Measurements from ENCODE around the gene DAB2IP. TPM values are rescaled to one million over a fixed set of nuclear protein-coding genes. Genes with fewer than 3 reads are reported as not detected.

The DAB2IP gene
- polyA plus RNA-seq, 4 donors, result 37.4 to 50.8 (median 44.4) TPM

DNA sequence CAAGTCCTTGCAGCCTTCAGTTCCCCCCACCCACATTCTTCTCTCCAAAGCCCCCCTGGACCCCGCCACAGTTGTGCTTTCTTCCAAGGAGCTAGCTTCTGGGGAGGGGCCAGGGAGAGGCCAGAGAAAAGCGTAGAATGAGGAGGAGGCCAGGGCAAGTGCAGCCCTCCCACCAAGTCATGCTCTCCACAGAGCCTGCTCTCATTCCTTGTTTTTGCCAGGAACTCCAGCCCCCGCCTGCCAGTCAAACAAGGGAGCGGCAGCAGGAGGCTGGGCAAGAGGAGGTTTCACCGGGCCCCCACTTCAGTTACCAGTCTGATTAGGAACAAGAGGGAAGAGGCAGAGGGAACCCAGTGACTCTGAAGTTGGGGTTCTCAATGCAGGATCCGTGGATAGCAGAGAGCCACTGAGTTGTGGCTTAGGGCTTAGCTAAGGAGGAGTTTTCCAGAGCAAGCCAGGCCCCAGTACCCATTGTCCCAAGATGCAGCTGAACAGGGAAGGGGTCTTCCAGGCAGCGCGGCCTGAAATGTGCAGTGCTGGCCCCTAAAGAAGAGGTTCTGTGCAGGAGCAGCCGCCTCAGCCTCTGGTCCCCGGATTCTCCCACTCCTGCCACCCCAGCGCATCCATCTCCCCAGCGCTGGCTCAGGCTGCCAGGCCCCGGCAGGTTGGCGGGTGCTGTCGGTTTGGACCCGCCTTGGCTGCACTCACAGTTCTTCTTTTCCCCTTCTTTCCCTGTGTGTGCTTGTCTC lies 120.6 kb downstream of the DAB2IP start:
- no peak for DNase-seq (ENCODE audit: low read depth in 4 of 4, low spot score in 3 of 4)

DNA sequence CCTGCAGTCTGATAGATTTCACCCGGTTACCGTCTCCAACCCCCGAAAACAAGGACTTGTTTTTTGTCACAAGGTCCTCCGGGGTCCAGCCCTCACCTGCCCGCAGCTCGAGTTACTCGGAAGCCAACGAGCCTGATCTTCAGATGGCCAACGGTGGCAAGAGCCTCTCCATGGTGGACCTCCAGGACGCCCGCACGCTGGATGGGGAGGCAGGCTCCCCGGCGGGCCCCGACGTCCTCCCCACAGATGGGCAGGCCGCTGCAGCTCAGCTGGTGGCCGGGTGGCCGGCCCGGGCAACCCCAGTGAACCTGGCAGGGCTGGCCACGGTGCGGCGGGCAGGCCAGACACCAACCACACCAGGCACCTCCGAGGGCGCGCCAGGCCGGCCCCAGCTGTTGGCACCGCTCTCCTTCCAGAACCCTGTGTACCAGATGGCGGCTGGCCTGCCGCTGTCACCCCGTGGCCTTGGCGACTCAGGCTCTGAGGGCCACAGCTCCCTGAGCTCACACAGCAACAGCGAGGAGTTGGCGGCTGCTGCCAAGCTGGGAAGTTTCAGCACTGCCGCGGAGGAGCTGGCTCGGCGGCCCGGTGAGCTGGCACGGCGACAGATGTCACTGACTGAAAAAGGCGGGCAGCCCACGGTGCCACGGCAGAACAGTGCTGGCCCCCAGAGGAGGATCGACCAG lies 121.3 kb downstream of the DAB2IP start:
- DNase-seq (ENCODE audit: low read depth in 4 of 4, low spot score in 3 of 4), result no peak

DNA sequence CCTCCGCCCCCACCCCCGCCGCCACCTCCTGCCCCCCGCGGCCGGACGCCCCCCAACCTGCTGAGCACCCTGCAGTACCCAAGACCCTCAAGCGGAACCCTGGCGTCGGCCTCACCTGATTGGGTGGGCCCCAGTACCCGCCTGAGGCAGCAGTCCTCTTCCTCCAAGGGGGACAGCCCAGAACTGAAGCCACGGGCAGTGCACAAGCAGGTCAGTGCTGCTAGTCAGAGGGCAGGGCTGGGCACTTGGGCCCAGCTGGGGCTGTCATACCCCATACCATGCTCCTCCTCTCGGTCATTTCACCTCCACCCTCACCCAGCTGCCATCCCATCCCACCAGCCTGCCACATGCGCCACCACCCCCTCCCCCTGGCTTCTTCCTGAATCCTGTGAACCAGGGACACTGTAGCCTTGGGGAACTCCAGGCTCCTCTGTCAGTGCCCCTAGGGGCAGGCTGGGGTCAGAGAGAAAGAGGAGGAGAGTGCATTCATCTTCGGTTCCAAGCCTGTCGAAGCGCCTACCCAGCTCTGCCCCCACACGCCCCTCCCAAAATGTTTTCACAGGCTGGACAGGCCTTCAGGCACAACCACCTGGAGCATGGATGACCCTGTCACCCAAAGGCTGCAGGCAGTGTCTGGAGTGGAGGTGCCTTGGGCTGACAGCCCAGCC lies 122.0 kb downstream of the DAB2IP start:
- DNase-seq (ENCODE audit: low read depth in 4 of 4, low spot score in 3 of 4), result no peak

DNA sequence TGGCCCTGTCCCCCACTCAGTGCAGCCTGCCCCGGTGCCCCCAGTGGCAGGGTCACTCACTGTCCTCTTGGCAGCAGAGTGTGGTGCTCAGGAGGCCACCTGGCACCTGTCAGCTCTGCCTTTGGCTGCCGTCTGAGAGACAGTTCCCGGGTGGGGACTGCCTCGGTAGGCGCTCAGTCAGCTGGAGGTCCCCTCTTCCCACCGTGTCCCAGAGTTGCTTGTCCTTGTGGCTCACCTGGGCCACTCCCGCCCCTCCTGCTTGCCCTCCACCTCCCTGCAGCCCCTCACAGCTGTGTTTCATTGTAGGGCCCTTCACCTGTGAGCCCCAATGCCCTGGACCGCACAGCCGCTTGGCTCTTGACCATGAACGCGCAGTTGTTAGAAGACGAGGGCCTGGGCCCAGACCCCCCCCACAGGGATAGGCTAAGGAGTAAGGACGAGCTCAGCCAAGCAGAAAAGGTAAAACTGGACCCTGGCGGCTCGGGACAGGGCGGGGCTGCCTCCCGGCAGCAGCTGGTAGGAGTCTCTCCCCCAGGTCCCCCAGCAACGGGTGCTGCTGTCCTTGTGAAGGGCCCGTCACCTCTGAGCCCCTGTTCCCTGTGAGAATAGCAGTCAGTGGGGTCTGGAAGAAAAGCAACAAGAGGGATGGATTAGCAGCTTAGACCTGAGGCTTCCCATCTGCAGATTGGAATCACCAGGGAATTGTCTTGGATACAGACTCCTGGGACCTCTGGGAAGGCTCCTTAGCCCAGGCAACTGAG lies 122.7 kb downstream of the DAB2IP start:
- DNase-seq (ENCODE audit: low read depth in 4 of 4, low spot score in 3 of 4), result no peak

DNA sequence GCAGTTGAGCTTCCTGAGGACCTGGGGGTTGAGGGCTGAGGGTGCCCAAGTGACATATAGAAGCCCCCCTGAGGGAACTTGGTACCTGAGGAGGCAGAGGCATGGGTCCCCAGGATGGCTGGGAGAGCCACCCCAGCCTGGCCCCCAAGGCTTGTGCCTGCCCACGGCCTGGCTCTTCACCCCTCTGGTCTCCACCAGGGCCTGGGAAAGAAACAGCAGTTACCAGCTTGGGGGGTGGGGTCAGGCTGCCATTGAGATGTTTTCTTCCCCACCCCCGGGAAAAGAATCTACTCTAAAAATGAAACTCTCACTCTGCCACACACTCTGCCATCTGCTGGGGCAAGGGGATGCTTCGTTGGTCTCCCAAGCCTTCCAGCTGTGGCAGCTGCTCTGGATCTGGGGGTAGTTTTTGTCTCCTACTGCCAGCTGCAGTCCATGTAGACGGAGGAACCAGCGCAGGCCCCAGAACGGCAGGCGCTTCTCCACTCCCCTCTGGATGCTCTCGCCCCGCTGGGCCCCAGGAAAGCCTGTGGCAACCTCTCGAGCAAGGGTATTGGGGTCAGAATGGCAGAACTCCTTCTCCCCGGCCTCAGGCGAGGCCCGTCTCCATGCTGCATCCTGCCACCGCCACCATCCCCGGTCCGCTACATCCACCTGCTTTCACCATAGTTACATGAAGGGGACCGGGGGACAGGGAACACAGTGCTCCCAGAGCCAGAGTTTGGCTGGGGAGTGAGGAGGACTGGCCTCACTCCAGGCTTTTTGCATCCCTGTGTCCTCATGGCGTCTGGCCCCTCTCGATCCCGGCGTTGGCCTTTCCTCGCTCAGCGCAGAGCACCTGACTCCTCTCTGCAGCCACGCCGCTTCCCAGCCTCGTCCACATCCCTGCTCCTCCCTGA lies 123.5 kb downstream of the DAB2IP start:
- DNase-seq (ENCODE audit: low read depth in 4 of 4, low spot score in 3 of 4), result no peak

DNA sequence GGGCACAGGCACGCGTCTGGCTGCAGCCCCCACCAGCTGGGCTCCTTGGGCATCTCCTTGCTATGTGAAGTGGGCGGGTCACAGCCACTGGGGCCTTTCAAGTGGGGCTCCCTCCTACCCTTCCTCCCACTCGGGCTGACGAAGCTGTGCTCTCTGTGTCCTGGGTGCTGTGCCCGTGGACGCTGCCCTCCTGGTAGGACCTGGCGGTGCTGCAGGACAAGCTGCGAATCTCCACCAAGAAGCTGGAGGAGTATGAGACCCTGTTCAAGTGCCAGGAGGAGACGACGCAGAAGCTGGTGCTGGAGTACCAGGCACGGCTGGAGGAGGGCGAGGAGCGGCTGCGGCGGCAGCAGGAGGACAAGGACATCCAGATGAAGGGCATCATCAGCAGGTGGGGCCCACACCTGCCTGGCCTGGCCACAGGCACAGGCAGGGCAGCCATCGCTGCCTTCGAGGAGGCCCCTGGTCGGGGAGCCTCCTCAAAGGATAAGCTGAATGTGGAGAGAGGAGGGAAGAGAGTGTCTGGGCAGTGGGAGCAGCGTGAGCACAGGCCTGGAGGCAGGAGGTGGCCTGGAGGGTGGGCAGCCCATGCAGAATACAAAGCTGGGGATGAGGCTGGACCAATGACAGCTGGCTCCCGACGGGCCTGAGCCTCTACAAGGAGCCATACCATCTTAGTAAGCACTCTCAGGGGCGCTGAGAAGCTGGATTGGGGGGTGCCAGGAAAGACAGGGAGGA lies 124.7 kb downstream of the DAB2IP start:
- no peak for DNase-seq (ENCODE audit: low read depth in 4 of 4, low spot score in 3 of 4)

DNA sequence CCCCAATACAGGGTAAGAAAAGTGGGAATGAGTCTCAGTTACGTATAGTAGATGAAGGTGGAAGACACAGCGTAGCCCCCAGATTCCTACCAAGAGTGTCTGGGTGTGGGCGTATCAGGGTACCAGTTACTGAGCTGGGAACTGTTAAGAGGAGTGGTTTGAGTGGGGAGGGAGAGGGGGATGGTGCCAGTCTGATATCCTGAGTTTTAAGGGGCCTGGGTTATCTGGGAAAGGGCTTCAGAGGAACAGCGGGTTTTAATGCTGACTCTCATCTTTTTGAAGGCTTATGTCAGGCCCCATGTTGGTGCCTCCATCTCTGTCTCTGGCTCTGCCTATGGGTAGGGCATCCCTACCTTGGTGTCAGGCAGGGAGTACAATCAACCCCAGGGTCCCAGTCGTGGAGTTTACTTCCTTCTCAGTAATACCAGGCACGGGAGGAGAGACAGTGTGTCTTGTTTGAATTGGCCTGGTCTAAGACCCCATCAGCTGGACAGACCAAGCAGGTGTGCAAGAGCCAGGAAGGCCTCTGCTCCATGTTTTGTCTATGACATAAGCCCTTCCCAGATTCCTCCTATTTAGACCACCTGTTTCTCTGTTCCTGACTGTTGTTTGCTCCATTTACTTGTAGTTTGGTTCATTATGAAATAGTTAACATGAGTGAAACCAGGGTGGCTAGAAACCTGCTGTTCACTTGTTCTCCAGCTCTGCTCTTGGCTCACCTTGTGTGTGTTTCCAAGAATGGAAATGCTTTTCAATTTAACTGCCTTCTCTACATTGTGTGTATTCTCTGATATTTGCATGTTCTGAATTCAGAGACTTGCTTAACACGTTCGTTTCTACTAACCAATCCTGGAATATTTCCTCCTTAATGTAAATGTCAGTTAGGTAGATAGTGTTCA lies 125.6 kb downstream of the DAB2IP start:
- DNase-seq (ENCODE audit: low read depth in 4 of 4, low spot score in 3 of 4), result no peak

DNA sequence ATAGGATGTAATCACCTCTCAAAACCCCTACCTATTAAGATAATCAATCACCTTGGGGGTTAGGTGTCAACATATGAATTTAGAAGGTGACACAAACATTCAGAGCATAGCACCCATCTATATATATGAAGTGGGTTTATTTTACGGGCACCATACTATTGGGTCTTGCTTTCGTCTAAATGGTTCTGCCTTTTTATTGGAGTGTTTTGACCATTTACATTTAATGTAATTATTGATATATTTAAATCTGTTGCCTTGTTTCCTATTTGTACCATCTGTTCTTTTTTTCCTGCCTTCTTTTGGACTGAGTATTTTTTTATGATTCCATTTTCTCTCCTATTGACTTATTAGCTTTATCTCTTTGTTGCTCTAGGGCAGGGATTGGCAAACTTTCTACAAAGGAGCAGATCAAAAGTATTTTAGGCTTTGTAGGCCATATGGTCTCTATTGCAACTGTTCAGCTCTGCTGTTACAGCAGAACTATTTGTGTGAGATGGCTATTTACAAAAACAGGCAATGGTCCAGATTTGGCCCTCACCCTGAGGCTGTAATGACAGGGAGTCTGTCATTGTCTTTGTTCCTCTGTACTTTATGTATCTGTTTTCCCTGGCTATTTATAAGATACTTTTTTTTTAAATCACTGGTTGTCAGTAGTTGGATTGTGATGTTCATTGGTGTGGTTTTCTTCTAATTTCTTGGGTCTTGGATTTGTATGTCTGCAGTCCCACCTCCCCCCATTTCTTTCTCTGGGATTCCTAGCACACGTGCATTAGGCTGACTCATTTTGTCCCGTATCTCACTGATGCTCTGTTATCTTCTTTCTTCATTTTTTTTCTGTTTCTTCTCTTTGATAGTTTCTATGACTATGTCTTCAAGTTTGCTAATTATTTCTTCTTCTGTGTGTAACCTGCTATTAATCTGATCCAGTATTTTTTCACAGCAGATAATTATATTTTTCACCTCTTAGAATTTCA lies 127.1 kb downstream of the DAB2IP start:
- DNase-seq (ENCODE audit: low read depth in 4 of 4, low spot score in 3 of 4), result no peak

DNA sequence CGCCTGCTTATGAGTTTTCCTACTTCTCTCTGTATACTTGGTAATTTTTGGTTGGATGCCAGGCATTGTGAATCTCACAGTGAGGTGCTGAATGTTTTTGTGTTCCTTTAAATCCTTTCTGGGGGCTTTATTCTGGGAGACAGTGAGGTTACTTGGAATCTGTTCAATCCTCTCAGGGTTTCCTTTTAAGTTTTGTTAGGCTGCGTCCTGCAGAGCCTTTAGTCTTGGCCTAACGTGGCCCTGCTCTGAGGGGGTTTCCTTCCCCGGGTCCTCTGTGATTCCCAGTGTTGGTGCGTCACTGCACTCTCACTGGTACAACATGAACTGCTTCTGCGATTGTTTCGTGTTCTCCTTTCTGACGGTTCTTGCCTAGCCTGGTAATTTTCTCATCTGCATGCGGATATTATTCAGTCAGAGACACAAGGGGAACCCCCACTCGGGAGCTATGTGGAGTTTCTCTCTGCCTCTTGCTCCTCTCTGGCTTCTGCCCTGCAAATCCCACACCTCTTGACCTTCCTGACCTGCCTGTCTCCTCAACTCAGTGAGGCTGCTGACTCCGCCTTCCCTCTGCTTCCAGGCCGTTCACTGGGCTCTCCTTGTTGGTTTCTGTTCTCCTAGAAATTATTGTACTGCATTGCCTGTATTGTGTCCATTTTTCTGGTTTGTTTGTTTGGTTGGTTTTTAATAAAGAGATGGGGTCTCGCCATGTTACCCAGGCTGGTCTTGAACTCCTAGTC lies 128.1 kb downstream of the DAB2IP start:
- DNase-seq (ENCODE audit: low read depth in 4 of 4, low spot score in 3 of 4), result no peak

DNA sequence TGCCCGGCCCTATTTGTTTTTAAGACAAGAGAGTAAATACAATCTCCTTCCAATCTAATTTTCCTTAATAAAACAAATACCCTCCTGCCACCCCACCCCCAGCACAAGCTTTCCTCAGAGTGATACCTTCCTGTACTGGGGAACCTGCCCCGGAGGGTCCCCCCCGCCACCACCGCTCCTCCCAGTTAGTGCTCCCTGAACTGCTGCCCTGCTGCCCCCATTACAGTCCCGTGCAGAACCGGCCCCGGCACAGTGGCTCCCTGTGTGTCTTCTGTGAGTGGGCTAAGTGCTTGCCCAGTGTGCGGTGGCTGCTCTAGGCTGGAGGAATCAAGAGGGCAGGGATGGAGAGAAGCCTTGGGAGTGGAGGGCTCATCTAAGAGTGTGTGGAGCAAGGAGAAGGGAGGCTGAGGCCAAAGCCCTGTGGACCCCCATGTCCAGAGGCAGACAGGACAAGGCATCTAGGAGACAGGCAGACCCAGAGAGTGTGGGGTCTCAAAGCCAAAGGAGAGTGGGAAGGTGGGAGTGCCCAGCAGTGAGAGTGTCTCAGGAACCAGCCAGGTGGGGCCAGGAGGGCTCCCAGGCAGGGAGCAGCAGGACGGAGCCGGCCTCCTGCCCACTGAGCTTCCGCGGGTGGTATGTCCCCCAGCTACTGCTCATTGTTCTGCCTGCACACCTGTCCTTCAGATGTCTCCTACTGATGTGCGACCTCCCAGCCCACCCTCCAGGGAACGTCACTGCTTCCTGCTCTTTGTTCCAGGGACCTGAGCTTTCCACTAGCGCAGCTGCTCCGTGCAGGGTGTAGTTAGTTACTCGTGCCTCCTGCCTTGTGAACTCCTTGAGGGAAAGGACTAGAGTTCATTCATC lies 129.0 kb downstream of the DAB2IP start:
- no peak for DNase-seq (ENCODE audit: low read depth in 4 of 4, low spot score in 3 of 4)

DNA sequence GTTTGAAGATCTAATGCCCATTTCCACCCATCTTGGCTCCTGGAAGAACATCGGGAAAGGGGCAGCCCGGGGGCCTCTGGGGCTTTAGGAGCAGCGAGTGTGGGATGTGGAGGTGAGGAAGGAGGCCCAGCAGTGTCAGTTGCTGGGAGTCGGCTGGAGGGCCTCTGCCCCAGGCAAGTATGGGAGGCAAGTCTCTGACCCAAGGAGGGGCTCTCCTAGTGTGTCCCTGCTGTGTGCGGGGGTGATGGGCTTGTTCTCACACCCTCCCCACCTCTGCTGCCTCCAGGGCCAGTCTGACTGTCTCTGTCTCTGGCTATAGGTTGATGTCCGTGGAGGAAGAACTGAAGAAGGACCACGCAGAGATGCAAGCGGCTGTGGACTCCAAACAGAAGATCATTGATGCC lies 129.7 kb downstream of the DAB2IP start:
- no peak for DNase-seq (ENCODE audit: low read depth in 4 of 4, low spot score in 3 of 4)

DNA sequence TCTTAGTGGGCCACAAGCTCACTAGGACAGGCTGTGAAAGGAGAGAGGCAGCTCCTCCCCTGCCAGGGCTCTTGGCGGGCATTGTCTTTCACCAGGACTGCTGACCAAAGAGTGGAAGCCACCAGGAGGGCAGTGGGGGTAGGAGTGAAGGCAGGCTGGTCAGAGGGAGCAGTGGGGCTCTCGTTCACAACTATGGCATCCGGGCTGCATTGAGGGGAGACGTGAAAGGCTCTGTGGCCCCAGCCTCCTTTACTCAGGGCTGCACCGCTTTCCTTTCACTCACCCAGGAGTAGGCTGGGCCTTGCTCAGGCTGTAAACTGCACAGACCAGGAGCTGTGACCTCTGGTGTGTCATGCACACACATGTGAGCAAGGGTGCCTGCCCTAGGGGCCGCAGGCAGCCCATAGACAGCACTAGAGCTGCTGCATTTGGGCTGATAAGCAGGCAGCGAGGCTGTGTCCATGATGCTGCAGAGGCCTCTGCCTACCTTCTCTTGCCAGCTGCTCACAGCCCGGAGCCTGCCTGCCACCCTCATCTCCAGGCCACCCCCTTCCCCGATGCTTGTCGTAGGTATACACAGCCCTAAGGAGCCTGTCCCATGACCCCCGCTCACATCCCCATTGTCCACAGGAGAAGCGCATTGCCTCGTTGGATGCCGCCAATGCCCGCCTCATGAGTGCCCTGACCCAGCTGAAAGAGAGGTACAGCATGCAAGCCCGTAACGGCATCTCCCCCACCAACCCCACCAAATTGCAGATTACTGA lies 130.4 kb downstream of the DAB2IP start:
- DNase-seq (ENCODE audit: low read depth in 4 of 4, low spot score in 3 of 4), result no peak

DNA sequence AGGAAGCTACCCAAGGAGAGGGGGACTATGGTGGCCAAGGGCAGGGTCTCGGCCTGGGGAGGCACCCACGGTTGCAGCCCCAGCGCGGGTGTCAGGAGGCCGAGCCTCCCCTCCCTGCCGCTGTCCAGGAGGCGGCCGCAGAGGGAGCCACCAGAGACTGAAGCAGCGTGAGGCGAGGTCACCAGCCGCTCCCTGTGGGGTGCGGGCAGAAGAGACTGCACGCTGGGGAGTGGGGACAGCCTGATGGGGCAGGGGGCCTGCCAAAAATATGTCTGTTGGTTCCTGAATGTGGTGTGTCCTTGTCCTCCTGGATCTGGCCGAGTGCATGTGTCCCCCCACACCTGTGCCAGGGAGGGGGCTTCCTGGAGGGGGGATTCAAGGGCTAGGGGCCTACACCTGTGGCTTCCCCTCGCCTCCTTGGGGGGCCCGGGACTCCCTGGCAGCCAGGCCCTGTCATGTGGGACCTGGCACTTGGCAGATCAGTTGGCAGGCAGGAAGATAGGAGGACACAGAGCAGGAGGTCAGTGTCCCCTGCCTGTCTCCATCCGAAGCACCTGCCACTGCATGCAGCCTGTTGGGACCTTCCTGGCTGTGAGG lies 131.2 kb downstream of the DAB2IP start:
- no peak for DNase-seq (ENCODE audit: low read depth in 4 of 4, low spot score in 3 of 4)

DNA sequence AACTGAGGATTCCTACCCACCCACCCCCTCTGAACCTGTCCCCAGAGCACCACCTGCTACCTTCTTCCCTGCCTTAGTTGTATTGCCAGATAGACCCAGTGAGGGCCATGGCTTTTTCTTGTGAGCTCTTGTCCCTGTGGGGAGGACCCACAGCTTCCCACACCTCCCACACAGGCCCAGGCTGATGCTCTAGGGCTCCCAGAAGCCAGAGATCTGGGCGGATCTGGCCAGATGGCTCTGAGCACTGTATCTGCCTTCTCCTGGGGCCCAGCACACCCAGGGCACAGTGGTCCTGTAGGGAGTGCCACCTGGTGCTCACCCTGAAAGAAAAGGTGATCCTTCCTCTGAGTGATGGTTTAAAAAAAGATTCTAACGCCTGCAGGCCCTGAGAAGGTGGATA lies 131.7 kb downstream of the DAB2IP start:
- no peak for DNase-seq (ENCODE audit: low read depth in 4 of 4, low spot score in 3 of 4)

Measured in right renal pelvis (tissue), 4 donors.